Activated naive CD4-positive, alpha-beta T cell treated with anti-CD3 and anti-CD28 coated beads, Interleukin-2, amount 50 U/mL, for 24 hours (primary cell): Measurements from ENCODE around the gene ANKRD13A.
A peak's percentile ranks its signal among the peaks of the same experiment; 100 is the strongest.
"Not testable (repeated sequence)": the region's sequence is repeated elsewhere in the genome, so short reads cannot be mapped to it uniquely, and the experiment has no call there.

Experiments used
- H3K27ac Mint-ChIP-seq: one replicate; pipeline ENCODE4 v1.8.0; 2021; ENCODE audit warnings: mild to moderate bottlenecking, mixed read lengths
- H3K27me3 Mint-ChIP-seq: one replicate; pipeline ENCODE4 v1.8.0; 2021; ENCODE audit warnings: mixed read lengths
- H3K36me3 Mint-ChIP-seq: one replicate; pipeline ENCODE4 v1.8.0; 2021; ENCODE audit warnings: mixed read lengths
- H3K4me1 Mint-ChIP-seq: one replicate; pipeline ENCODE4 v1.8.0; 2021; ENCODE audit warnings: mixed read lengths
- H3K4me3 Mint-ChIP-seq: one replicate; pipeline ENCODE4 v1.8.0; 2021; ENCODE audit warnings: mild to moderate bottlenecking, mixed read lengths
- H3K9me3 Mint-ChIP-seq: one replicate; pipeline ENCODE4 v1.8.0; 2021; ENCODE audit warnings: mixed read lengths

ANKRD13A gene

GRCh38 chr12:109967383-109968031, 31.7 kb upstream of the ANKRD13A start:
- peaks cover 22% of the 10 kb centered on the region for H3K4me1 Mint-ChIP-seq
- H3K27ac Mint-ChIP-seq, result no peak overlapping the region
- no peak overlapping the region for H3K4me3 Mint-ChIP-seq
- peaks cover 10% of the 10 kb centered on the region for H3K36me3 Mint-ChIP-seq
- no peaks in the 10 kb centered on the region for H3K9me3 Mint-ChIP-seq
- no peaks in the 10 kb centered on the region for H3K27me3 Mint-ChIP-seq

DNA sequence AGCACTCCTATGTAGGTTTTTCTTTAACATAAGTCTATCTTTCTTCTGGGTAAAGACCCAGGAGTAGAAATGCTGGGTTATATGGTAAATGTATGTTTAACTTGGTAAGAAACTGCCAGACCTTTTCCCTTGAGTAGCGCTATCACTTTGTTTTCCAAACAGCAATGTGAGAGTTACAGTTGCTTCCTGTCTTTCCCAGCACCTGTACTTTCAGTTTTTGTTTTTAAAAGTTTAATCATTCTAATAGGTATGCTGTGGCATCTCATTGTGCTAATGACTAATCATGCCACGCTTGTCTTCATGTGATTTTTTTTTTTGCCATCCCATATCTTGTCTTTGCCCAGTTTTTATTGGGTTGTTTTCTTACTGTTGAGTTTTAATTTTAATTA, 31.2 kb upstream of the ANKRD13A start:
- Mint-ChIP-seq H3K27me3 (no peaks in the 10 kb centered on the region), H3K4me3 (no peak overlapping the region), H3K36me3 (peaks cover 10% of the 10 kb centered on the region), H3K4me1 (peaks cover 22% of the 10 kb centered on the region), H3K9me3 (no peaks in the 10 kb centered on the region), H3K27ac (no peak overlapping the region)

GRCh38 chr12:109968801-109969200, 30.4 kb upstream of the ANKRD13A start:
- Mint-ChIP-seq H3K27ac (no peak overlapping the region), H3K4me3 (no peak overlapping the region), H3K36me3 (peaks cover 11% of the 10 kb centered on the region), H3K4me1 (peaks cover 24% of the 10 kb centered on the region), H3K9me3 (no peaks in the 10 kb centered on the region), H3K27me3 (no peaks in the 10 kb centered on the region)

- no peak overlapping the region for H3K4me3 Mint-ChIP-seq
- H3K27ac Mint-ChIP-seq, result no peak overlapping the region
- H3K27me3 Mint-ChIP-seq, result no peaks in the 10 kb centered on the region
- H3K9me3 Mint-ChIP-seq, result no peaks in the 10 kb centered on the region
- peaks cover 21% of the 10 kb centered on the region for H3K4me1 Mint-ChIP-seq
- H3K36me3 Mint-ChIP-seq, result peaks cover 25% of the 10 kb centered on the region
Measured at GRCh38 chr12:109972821-109973220, 26.4 kb upstream of the ANKRD13A start.

GRCh38 chr12:109981311-109981710, 17.9 kb upstream of the ANKRD13A start:
- Mint-ChIP-seq H3K4me3 (peak overlapping the region; percentile 76), H3K27ac (peak overlapping the region; percentile 93), H3K27me3 (no peaks in the 10 kb centered on the region), H3K36me3 (peaks cover 39% of the 10 kb centered on the region), H3K4me1 (peaks cover 55% of the 10 kb centered on the region), H3K9me3 (peaks cover 6% of the 10 kb centered on the region)

DNA sequence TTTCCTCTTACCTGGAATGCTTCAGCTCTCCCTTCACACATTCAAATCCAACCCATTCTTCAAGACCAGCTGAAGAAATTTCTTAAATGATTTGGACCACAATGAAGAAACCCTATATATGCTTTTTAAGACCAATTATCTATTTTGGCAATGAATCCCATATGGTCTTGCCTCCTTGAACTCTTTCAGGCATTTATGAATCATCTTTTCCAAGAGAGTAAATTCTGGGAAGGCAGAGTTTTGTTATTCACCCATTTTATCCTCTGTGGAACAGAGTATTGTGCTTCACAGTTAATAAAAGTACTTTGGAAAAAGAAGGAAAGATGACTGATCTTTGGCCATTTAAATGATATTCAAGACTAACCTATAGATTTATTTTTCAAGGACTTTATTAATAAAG, 17.0 kb upstream of the ANKRD13A start:
- Mint-ChIP-seq H3K36me3 (peaks cover 36% of the 10 kb centered on the region), H3K9me3 (peaks cover 6% of the 10 kb centered on the region), H3K4me1 (peaks cover 55% of the 10 kb centered on the region), H3K4me3 (peak overlapping the region; percentile 76), H3K27me3 (no peaks in the 10 kb centered on the region), H3K27ac (peak overlapping the region; percentile 93)

GRCh38 chr12:109983432-109984142, 15.6 kb upstream of the ANKRD13A start:
- Mint-ChIP-seq H3K9me3 (peaks cover 2% of the 10 kb centered on the region), H3K27me3 (no peaks in the 10 kb centered on the region), H3K4me1 (peaks cover 54% of the 10 kb centered on the region), H3K4me3 (no peak overlapping the region), H3K27ac (peak overlapping the region; percentile 41), H3K36me3 (peaks cover 30% of the 10 kb centered on the region)

- H3K27ac Mint-ChIP-seq, result peak overlapping the region; percentile 89
- not testable (repeated sequence) for H3K4me3 Mint-ChIP-seq, H3K9me3 Mint-ChIP-seq, H3K27me3 Mint-ChIP-seq
- H3K4me1 Mint-ChIP-seq, result peaks cover 54% of the 10 kb centered on the region
- peaks cover 28% of the 10 kb centered on the region for H3K36me3 Mint-ChIP-seq
Measured at GRCh38 chr12:109986236-109986635, 13.0 kb upstream of the ANKRD13A start.

GRCh38 chr12:109987615-109988014, 11.6 kb upstream of the ANKRD13A start:
- no peaks in the 10 kb centered on the region for H3K9me3 Mint-ChIP-seq
- H3K36me3 Mint-ChIP-seq, result peaks cover 23% of the 10 kb centered on the region
- H3K27me3 Mint-ChIP-seq, result no peaks in the 10 kb centered on the region
- peaks cover 50% of the 10 kb centered on the region for H3K4me1 Mint-ChIP-seq
- peak overlapping the region; percentile 39 for H3K4me3 Mint-ChIP-seq
- H3K27ac Mint-ChIP-seq, result peak overlapping the region; percentile 83

DNA sequence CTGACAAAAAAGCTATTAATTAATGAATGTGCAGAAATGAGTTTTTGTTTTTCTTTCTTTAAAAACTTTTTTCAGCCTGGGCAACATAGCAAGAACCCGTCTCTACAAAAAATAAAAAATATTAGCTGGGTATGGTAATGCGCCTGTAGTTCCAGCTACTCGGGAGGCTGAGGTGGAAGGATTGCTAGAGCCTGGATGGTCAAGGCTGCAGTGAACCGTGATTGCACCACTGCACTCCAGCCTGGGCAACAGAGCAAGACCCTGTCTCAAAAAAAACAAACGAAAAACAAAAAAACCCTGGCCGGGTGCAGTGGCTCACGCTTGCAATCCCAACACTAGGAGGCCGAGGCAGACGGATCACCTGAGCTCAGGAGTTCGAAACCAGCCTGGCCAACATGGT, 11.0 kb upstream of the ANKRD13A start:
- Mint-ChIP-seq H3K4me1 (peaks cover 50% of the 10 kb centered on the region), H3K4me3 (no peak overlapping the region), H3K36me3 (peaks cover 20% of the 10 kb centered on the region), H3K27ac (peak overlapping the region; percentile 83), H3K27me3 (no peaks in the 10 kb centered on the region), H3K9me3 (no peaks in the 10 kb centered on the region)

GRCh38 chr12:109988903-109989302, 10.3 kb upstream of the ANKRD13A start:
- no peaks in the 10 kb centered on the region for H3K27me3 Mint-ChIP-seq
- peaks cover 54% of the 10 kb centered on the region for H3K4me1 Mint-ChIP-seq

GRCh38 chr12:109989380-109989779, 9.8 kb upstream of the ANKRD13A start:
- no peaks in the 10 kb centered on the region for H3K9me3 Mint-ChIP-seq
- peak overlapping the region; percentile 82 for H3K27ac Mint-ChIP-seq
- peaks cover 59% of the 10 kb centered on the region for H3K4me1 Mint-ChIP-seq
- H3K4me3 Mint-ChIP-seq, result no peak overlapping the region
- peaks cover 20% of the 10 kb centered on the region for H3K36me3 Mint-ChIP-seq
- H3K27me3 Mint-ChIP-seq, result no peaks in the 10 kb centered on the region

More at GRCh38 chr12:109988903-109989302, 10.3 kb upstream of the ANKRD13A start:
- Mint-ChIP-seq H3K36me3 (peaks cover 20% of the 10 kb centered on the region), H3K4me3 (no peak overlapping the region), H3K27ac (peak overlapping the region; percentile 82), H3K9me3 (no peaks in the 10 kb centered on the region)

- peak overlapping the region; percentile 17 for H3K27ac Mint-ChIP-seq
- no peaks in the 10 kb centered on the region for H3K9me3 Mint-ChIP-seq
- H3K4me3 Mint-ChIP-seq, result no peak overlapping the region
- H3K4me1 Mint-ChIP-seq, result peaks cover 65% of the 10 kb centered on the region
- no peaks in the 10 kb centered on the region for H3K27me3 Mint-ChIP-seq
- H3K36me3 Mint-ChIP-seq, result peaks cover 15% of the 10 kb centered on the region
Measured at GRCh38 chr12:109991586-109991985, 7.6 kb upstream of the ANKRD13A start.

GRCh38 chr12:109993091-109993490, 6.1 kb upstream of the ANKRD13A start:
- H3K27me3 Mint-ChIP-seq, result no peaks in the 10 kb centered on the region
- H3K4me1 Mint-ChIP-seq, result peaks cover 67% of the 10 kb centered on the region
- H3K9me3 Mint-ChIP-seq, result no peaks in the 10 kb centered on the region
- no peak overlapping the region for H3K27ac Mint-ChIP-seq
- H3K36me3 Mint-ChIP-seq, result peaks cover 14% of the 10 kb centered on the region
- H3K4me3 Mint-ChIP-seq, result peak overlapping the region; percentile 58

- peaks cover 69% of the 10 kb centered on the region for H3K4me1 Mint-ChIP-seq
- peaks cover 12% of the 10 kb centered on the region for H3K36me3 Mint-ChIP-seq
- H3K4me3 Mint-ChIP-seq, result peak overlapping the region; percentile 89
- no peaks in the 10 kb centered on the region for H3K27me3 Mint-ChIP-seq
- H3K27ac Mint-ChIP-seq, result peak overlapping the region; percentile 83
- no peaks in the 10 kb centered on the region for H3K9me3 Mint-ChIP-seq
Measured at GRCh38 chr12:109994401-109995175, 4.6 kb upstream of the ANKRD13A start.

- Mint-ChIP-seq H3K4me1 (peaks cover 70% of the 10 kb centered on the region), H3K27ac (peak overlapping the region; percentile 83), H3K27me3 (no peaks in the 10 kb centered on the region), H3K4me3 (peak overlapping the region; percentile 89), H3K9me3 (no peaks in the 10 kb centered on the region), H3K36me3 (peaks cover 8% of the 10 kb centered on the region)
Measured at GRCh38 chr12:109995361-109995685, 3.9 kb upstream of the ANKRD13A start.
